ENCODE results near the gene RNPEPL1. TPM values are rescaled to one million over a fixed set of nuclear protein-coding genes. Genes with fewer than 3 reads are reported as not detected.
A peak's percentile ranks its signal among the peaks of the same experiment; 100 is the strongest.

Gene RNPEPL1
- total RNA-seq, 1 donor from 2014 or later = 70.0 TPM

GRCh38 chr2:240624011-240624949 lies 56.0 kb downstream of the RNPEPL1 start:
- intact Hi-C loops (cut with micrococcal nuclease) = no loop called here
- no peaks in the 10 kb centered on the region for H3K36me3 Mint-ChIP-seq (ENCODE audit: low read depth)
- ChIA-PET CTCF (no interaction called here), POLR2A (no interaction called here)
- H3K27me3 Mint-ChIP-seq = peaks cover 6% of the 10 kb centered on the region
- H3K4me1 Mint-ChIP-seq = peaks cover 24% of the 10 kb centered on the region
- H3K4me3 Mint-ChIP-seq = no peak overlapping the region
- ATAC-seq (ENCODE audit: low read depth) (no peak), DNase-seq (peak; percentile 12)
- no peaks in the 10 kb centered on the region for H3K9me3 Mint-ChIP-seq
- no peak for TF ChIP-seq CTCF (IDR thresholded peaks at IDR 0.05)
- no peak overlapping the region for H3K27ac Mint-ChIP-seq

- H3K27me3 Mint-ChIP-seq = peaks cover 6% of the 10 kb centered on the region
- peak; percentile 22 for DNase-seq
- no peaks in the 10 kb centered on the region for H3K9me3 Mint-ChIP-seq
- H3K27ac Mint-ChIP-seq = no peak within 1 kb of the TSS
- ATAC-seq (ENCODE audit: low read depth) = peak; percentile 38
- POLR2A ChIA-PET = no interaction called here
- CTCF ChIA-PET = no interaction called here
- no peak within 1 kb of the TSS for H3K4me3 Mint-ChIP-seq
- intact Hi-C loops (cut with micrococcal nuclease) = no loop called here
- no peak for TF ChIP-seq CTCF (IDR thresholded peaks at IDR 0.05)
- peaks cover 24% of the 10 kb centered on the region for H3K4me1 Mint-ChIP-seq
- no peaks in the 10 kb centered on the region for H3K36me3 Mint-ChIP-seq (ENCODE audit: low read depth)
Observed at GRCh38 chr2:240624950-240625621, 56.8 kb downstream of the RNPEPL1 start, which contains the start of gene GPR35. Gene GPR35 (plus strand): TSS chr2:240625480. CDS start chr2:240629953, 4,473 bp downstream.

DNA sequence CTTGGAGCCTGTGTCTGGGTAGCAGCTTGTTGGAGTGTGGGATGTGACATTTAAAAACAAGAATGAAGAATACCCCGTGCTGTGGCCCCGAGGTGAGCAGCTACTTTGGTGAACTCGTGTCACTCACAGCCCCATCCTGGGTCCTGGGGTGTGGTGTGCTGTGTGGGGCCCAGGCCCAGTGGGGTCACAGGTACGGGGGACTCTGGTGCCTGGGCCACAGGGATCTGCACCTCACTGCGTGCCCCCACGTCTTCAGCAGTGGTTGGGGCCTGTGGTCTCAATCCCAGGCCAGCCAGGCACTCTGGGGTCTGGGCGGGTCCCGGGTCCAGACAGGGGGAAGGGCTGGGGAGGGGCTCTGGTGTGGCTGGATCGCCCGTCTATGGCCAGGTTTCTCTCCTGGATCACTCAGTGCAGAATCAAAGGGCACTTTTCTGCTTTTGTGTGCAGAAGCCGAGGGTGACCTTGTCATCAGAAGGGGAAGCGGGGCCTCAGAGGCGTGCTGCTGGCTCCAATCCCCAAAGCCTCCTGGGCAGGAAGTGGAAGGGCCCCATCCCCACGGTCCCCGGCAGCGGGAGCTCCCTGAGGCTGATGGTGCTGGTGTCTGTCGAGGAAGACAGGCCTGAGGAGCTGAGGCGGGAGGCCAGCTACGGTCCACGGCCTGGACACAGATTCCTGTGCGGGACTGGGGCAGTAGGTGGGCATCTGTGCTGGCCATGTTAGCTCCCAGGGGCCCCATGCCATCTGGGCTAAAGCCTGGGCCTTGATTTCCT lies 58.4 kb downstream of the RNPEPL1 start:
- ChIA-PET CTCF (interaction anchor here (1.5 kb wide), 1 partner anchor 113 kb away, joined by 3 read pairs; no protein-coding TSS in a partner anchor), POLR2A (no interaction called here)
- intact Hi-C loops (cut with micrococcal nuclease) = no loop called here
- Mint-ChIP-seq H3K9me3 (no peaks in the 10 kb centered on the region), H3K4me3 (no peak overlapping the region), H3K4me1 (peaks cover 15% of the 10 kb centered on the region), H3K27me3 (peaks cover 6% of the 10 kb centered on the region), H3K36me3 (ENCODE audit: low read depth) (no peaks in the 10 kb centered on the region), H3K27ac (no peak overlapping the region)
- TF ChIP-seq CTCF (IDR thresholded peaks at IDR 0.05) = no peak
- no peak for ATAC-seq (ENCODE audit: low read depth)
- peak; percentile 12 for DNase-seq

DNA sequence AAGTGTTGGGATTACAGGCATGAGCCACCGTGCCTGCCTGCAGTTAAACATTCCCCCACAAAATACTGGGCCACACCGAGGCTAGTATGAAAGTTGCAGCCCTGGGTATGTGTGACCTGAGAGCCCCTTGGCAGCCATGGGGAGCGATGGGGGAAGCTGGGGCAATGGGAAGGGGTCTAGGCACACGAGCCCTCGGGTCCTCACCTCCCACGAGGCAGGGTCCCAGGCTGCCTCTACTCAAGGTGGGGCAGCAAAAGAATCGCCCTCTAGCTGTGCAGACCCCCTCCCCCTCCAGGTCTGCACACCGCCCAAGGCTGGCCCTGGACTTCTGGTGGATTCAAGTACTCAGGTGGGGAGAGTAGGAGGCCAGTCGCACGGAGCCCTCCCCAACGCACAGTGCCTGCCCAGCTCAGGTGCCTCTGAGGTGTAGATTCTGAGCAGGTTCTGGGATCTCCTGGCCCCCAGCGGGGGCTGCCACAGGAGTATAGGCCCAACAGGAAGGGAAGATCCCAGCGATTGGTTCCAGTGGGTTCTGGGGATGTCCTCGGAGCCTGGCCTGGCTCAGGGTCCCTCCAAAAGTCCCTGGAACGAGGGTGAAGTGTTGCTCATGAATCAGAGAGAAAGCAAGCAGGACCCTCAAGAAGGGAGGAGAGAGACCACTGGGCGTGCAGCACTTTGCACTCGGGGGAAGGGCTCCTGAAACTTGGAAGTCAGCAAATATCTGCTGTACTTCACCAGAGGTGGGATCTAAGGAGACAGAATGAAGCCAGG lies 59.6 kb downstream of the RNPEPL1 start:
- POLR2A ChIA-PET = no interaction called here
- ATAC-seq (ENCODE audit: low read depth) (no peak), DNase-seq (peak; percentile 7)
- CTCF ChIA-PET = no interaction called here
- TF ChIP-seq CTCF (IDR thresholded peaks at IDR 0.05) = no peak
- intact Hi-C loops (cut with micrococcal nuclease) = no loop called here
- Mint-ChIP-seq H3K4me1 (peaks cover 7% of the 10 kb centered on the region), H3K9me3 (peaks cover under 1% of the 10 kb centered on the region), H3K36me3 (ENCODE audit: low read depth) (no peaks in the 10 kb centered on the region), H3K27me3 (no peaks in the 10 kb centered on the region), H3K4me3 (no peak overlapping the region), H3K27ac (no peak overlapping the region)

Measured in activated B cell treated with CpG ODN at 0.5 μM for 24 hours (primary cell).